Astrocyte (in vitro differentiated cells and primary cell): ENCODE data around the gene MRGPRF.

ENCODE experiments used
- CTCF ChIP-seq: IDR thresholded peaks from 2 replicates; pipeline ENCODE4 v1.5.1; 2011; ENCODE audit warnings: low read depth, mild to moderate bottlenecking, inconsistent platforms, low read length, moderate library complexity; ENCODE audit not compliant: insufficient read depth
- EZH2 ChIP-seq: IDR thresholded peaks from 2 replicates; pipeline ENCODE4 v1.6.1; 2012; ENCODE audit warnings: mild to moderate bottlenecking, low read length, inconsistent platforms; ENCODE audit not compliant: insufficient read depth

- TF ChIP-seq CTCF (no peak), EZH2 (no peak)
Measured at GRCh38 chr11:69010964-69011623, 2.0 kb downstream of the MRGPRF start.
